Vagina (tissue), 2 donors: ENCODE data around the gene PGM1.

Experiments
- POLR2A ChIP-seq, 2 donors: fragments of 450-650 bp; IDR thresholded peaks; one replicate each; pipeline ENCODE4 v1.6.1; 2017; ENCODE audit warnings: antibody characterized with exemption in 2 of 2, mild to moderate bottlenecking in 2 of 2, moderate library complexity in 2 of 2
- POLR2AphosphoS5 ChIP-seq, 2 donors: sonication (generic); formaldehyde crosslinking; IDR thresholded peaks; one replicate each; pipeline ENCODE4 v1.9.0; 2017; ENCODE audit warnings: antibody characterized with exemption in 2 of 2, mild to moderate bottlenecking in 2 of 2, low read depth in 1 of 2; ENCODE audit not compliant: insufficient read depth in 1 of 2
- TF ChIP-seq, protein P1 (sequence below), 3 experiments: fragments of 450-650 bp in 2 of 3; fragments of 200-600 bp in 1 of 3; sonication (generic) in 1 of 3; IDR thresholded peaks; one replicate each; pipeline ENCODE4 v1.5.1; 2017 to 2019; ENCODE audit warnings: antibody characterized with exemption in 3 of 3, mild to moderate bottlenecking in 2 of 3, moderate library complexity in 2 of 3

DNA sequence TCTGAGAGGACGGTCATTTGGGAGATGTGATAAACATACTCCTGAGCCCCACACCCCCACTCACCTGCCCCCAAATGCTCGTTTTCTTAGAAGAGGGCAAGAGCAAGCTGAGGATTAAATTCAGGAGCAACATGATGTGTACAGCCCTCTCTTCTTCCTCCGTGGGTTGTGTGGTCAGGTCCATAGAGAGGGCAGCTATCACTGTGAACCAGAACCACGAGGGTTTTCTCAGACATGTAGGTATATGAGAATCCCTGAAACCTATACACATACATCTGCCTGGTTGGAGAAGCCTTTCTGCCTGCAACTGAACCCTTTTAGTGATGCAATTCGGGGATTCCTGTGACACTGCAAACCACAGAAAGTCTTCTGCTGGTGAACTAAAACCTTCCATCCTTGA, 38.9 kb downstream of the PGM1 start:
- no peak for TF ChIP-seq POLR2AphosphoS5 (IDR thresholded peaks at IDR 0.05; ENCODE audit: insufficient read depth in 1 of 2, low read depth in 1 of 2)
- TF ChIP-seq, protein P1, sequence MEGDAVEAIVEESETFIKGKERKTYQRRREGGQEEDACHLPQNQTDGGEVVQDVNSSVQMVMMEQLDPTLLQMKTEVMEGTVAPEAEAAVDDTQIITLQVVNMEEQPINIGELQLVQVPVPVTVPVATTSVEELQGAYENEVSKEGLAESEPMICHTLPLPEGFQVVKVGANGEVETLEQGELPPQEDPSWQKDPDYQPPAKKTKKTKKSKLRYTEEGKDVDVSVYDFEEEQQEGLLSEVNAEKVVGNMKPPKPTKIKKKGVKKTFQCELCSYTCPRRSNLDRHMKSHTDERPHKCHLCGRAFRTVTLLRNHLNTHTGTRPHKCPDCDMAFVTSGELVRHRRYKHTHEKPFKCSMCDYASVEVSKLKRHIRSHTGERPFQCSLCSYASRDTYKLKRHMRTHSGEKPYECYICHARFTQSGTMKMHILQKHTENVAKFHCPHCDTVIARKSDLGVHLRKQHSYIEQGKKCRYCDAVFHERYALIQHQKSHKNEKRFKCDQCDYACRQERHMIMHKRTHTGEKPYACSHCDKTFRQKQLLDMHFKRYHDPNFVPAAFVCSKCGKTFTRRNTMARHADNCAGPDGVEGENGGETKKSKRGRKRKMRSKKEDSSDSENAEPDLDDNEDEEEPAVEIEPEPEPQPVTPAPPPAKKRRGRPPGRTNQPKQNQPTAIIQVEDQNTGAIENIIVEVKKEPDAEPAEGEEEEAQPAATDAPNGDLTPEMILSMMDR (IDR thresholded peaks at IDR 0.05): no peak
- no peak for TF ChIP-seq POLR2A (IDR thresholded peaks at IDR 0.05)
